ENCODE data around the gene CD8B. TPM values are rescaled to one million over a fixed set of nuclear protein-coding genes. Genes with fewer than 3 reads are reported as not detected.

Gene CD8B
- total and polyA plus RNA-seq, 2 of the 8 experiments (the other 6 are each of a cell fraction or from before 2014, with no cell fraction given), result 0.35 to 0.63 TPM

DNA sequence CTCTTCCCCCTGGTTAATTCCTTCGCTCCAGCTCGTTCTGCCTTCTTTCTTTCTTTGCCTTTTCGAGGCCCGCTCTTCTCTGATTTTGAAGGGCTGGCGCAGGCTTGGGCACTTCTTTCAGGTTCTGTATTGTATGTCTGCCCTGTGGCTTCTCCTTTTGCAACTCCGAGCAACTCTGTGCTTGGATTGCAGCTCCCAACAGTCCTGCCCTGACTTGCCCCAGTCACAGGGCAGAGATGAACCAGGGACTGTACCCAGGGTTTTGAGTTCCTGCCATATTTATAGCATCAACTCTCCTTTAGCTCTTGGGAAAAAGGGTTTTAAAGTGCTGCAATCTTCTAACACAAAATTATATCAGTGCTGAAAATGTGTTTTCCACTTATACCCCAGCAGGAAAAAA, 39.8 kb downstream of the CD8B start (continued):
- TF ChIP-seq HDAC6 (IDR thresholded peaks at IDR 0.05; ENCODE audit: low read depth, low read length) (no peak), SIN3A (conservative IDR thresholded peaks at IDR 0.05 in 1 of 2, IDR thresholded peaks at IDR 0.05 in 1 of 2; ENCODE audit: low read depth in 1 of 2, low read length in 2 of 2) (no peak), POLR2A (IDR thresholded peaks at IDR 0.05; ENCODE audit: control extremely low read depth in 1 of 2, low read depth in 2 of 2, low read length in 2 of 2) (no peak)

Measured in H1 (cell line).